Endometrial microvascular endothelial cells (primary cell): ENCODE results near the gene SEMA3E. TPM values are rescaled to one million over a fixed set of nuclear protein-coding genes. Genes with fewer than 3 reads are reported as not detected.

ENCODE experiments used
- in situ Hi-C: cut with HindIII; loops from 2 replicates; pipeline ENCODE4 v1.10.0; 2017; ENCODE audit warnings: low sequenced_read_pairs, low pct_unique_long_range_greater_than_20kb; ENCODE audit errors: inconsistent ontology term
- total RNA-seq: library from RNA; depleted of rRNA; stranded (reverse); fragments of >200 nt; gene quantifications from one replicate; pipeline ENCODE4 v1.2.3, GENCODE V29; 2015; ENCODE audit errors: inconsistent ontology term

The SEMA3E gene
- total RNA-seq, 1 donor from 2014 or later: under 0.01 TPM

DNA sequence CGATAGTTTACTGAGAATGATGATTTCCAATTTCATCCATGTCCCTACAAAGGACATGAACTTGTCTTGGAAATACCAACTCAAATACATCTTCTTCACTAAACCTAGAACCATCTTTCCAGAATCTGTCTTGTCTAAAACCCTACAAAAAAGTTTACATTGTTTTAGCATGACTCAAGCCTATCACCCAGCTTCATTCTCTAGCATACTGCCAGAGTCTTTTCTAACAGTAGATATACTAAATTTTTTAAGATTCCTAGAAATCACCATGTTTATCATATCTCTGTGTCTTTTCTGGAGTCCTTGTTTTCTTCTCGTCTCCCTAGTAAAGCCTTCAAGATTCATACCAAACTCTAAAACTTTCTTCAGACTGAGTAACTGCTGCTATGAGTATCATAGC lies 129.7 kb downstream of the SEMA3E start:
- in situ Hi-C loops: no loop called here

DNA sequence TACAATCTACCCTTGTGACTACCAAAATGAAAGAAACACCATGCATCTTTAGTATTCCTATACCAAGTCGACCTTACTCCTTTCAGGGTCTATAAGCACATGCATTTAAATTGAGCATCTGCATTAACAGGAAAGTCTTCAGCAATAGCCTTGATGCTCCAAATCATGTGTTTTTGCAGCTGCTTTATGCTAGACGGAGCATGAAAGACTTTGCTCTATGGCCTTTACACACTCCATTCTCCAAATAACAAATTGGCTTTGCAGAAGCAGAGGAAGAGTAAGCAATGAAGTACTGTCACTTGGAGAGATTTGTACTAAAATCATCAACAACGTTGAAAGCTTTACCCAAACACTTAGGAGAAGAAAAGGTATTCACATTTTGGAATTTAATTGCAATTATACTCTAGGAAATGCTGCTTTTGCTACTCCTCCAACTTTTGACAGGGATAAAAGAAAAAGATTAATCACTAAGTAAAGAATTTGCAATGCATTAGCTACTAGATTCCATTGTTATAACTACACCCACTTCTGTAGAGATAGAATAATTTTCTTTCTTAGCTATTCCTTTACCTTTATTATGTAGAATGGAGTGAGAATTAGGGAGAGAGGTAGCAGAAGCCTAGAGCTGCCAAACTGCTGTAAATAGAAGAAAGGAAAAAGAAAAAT lies 131.8 kb downstream of the SEMA3E start:
- in situ Hi-C loops: no loop called here

DNA sequence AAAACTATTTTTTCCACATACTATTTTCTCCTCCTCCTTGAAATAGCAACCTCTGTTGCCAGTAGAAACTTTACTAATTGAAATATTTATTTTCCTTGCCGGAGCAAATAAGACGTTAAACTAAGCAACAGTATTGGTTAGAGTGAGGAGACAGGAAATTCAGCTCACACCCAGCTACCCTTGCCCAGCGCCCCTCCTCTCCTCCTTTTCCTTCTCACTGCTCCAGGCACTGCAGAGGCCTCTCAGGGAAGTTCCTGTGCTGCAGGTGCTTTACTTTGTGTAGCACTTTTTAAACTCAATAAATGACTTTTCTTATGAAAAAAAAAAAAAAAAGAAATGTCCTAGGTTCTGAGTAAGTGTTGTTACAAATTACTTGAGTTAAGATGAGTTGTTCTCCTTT lies 134.0 kb downstream of the SEMA3E start:
- in situ Hi-C loops: no loop called here

DNA sequence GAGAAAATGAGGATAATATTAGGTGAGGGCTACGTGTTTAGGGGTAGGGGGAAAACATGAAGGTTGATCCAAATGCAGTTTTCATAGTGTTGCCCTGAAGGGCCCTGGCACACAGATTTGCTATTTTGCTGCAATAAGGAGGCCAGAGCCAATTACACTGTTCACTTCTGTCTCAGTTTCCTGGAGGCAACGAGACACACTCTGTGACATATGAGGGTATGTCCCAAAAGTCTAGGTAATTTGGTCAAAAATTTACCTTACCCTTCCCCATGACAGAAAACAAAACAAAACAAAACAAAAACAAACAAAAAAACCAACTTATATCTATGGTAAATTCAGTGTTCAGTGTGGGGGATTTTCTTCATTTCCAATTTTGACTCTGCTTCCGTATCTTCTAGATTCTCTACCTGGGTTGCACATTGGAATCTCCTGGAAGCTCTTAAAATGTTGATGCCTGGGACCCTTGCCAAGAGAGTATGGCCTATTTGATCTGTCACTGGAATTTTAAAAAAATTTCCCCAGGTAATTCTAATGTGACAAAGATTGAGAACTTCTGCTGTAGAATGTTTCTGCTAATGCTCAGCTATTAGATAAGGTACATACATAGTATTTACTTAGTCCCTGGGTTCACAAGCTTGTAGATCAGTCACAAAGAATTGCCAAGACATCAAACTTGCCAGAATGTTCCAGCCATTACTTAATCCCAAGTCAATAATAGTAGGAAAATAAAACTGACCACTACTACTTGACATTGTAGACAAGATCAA lies 139.5 kb downstream of the SEMA3E start:
- in situ Hi-C loops: no loop called here

DNA sequence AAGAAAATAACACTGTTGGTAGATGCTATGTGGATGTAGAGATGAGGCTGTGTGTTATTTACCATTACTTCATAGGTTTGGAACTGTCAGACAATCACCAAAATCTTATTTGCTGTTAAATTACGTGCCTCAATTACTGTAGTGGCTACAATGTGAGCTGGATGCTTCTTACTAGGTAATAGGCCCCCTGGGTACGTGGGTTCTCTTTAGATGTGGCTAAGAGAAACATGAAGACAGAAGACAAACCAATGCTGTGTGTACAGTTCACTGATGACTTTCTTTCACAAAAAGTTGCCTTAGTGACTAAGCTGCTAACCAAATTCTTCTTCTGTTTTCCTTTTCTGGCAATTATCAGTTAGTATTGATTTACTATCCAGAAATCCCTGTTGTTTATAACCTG lies 144.6 kb downstream of the SEMA3E start:
- in situ Hi-C loops: no loop called here

DNA sequence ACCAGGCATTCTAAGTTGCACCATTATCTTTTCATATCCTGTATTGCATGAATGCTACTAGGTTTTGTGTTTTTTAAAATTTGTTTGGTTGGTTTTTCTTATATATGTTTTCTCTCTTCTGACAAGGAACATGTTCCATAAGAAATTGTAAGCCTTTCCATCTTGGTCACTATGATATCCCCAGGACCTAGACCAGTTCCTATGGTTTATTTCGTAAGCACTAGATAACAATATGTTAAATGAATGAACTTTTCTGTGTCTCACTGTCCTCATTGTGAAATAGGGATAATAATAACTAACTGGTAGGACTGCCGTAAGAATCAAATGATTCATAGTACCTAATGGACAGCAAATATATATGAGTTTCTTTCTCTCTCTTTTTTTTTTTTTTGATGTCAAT lies 146.3 kb downstream of the SEMA3E start:
- in situ Hi-C loops: no loop called here

DNA sequence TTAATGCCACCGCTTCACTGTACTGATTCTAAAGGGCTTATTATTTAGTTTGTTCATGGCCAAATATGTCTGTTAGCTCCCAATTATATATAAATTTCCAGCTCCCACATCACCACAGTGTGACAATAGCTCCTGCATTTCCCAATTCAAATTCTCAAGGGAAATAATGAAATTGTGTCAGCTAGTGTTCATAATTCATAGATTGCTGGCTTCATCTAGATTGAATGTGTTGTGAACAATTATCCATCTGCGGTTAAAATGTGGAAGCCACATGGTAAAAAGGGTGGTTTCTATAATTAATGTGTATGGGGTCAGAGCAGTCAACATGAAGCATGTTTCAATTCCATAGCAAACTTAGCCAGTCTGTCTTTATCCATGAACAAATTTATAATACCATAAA lies 154.3 kb downstream of the SEMA3E start:
- in situ Hi-C loops: no loop called here

DNA sequence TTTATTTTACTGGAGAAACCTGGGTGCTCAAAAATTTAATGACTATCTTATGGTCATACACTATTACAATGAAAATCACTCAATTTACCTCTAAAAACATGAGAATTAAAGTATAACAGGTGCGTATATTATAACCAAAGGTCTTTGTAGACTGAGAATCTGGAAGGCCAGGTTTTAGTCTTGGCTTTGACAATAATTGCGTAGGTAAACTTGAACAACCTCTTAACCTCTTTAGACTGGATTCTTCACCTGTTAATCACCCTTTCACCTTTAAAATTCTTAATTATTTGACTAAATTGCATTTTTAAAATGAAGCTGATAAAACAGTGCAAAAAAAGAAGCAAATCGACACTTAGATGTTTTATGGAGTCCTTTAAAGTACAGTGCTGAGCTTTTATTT lies 156.1 kb downstream of the SEMA3E start:
- in situ Hi-C loops: no loop called here

DNA sequence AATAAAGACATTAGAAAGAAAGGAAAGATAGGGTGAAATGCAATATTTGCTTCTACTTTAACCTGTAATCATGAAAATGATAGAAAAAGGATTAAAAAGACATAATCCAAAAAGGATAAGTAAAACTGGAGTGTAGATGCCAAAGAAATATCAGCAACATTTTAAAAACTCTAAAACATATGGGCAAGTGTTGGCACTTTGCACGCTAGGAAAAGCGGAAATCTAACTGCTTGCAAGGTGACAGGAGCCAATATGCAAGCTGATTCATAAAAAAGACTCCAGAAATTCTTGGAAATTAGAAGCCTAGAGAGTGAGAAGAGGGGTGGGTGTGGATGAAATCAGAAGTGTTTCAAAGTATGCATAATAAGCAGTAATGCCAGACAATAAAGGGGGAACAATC lies 161.1 kb downstream of the SEMA3E start:
- in situ Hi-C loops: no loop called here

DNA sequence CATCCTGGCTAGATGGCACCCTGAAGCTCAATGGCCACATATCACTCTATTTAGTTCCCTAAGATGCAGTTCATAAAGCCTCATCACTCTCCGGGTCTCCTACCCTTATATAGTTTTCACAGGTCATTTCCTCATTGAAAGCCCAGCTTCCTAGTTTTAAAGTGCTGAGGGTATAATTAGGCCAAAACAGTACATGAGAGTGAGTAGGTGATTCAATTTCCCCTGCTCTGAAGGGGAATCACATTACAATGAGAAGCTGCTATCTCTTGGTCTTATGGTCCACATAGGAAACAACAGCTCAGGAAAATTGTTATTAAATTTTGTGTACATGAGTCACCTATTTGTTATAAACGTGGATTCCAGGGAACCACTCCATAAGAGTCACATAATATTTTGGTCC lies 162.0 kb downstream of the SEMA3E start:
- in situ Hi-C loops: no loop called here

DNA sequence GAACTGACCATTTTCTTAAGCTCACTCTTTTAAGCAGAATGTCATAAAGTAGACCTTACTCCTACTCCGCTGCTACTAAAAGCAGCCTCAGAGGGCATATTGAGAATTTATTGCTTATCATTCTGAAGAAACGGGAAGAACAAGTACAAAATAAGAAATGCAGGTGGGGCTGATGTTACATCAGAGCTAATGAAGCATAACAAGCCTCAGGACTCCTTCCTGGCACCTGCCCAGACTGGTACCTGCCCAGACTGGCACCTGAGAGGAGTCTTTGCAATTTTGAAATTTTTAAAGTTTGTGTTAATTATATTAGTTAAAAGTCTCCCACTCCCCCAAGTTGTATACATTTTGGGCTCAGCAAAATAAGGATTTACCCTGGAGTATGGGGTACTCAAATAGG lies 162.4 kb downstream of the SEMA3E start:
- in situ Hi-C loops: no loop called here

DNA sequence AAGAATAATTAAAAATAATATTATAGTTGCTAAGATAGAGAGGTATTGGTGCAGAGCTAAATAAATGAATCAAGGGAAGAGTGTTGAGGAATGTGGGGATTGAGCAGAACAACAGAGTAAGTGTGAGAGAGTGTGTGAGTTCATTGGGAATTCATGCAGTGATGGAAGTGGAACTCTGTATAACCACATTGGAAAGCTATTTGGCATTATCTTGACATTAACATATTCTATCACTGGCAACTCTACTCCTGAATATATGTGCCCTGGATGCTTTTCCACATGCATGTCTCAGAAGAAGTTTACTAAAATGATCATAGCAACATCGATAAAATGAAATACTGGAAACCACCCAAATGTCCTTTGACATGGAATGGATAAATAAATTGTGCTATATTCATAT lies 164.1 kb downstream of the SEMA3E start:
- in situ Hi-C loops: no loop called here

DNA sequence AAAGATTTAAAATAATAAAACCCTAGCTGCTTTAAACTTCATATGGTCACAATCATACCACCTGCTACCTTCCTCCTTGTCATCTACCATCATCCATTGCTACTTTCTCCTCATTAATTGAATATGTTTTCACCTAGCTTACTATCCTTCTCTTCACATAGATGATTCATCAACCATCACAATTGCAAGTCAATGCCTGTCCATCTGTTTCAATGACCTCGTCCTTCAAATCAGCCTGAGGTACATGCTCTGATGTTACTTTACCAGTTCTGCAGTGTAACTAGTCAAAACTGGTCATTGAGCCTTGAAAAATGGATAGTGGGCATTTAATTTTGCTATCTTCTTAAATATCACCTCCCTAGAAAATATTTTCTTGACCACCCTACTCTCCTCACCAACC lies 164.7 kb downstream of the SEMA3E start:
- in situ Hi-C loops: no loop called here

DNA sequence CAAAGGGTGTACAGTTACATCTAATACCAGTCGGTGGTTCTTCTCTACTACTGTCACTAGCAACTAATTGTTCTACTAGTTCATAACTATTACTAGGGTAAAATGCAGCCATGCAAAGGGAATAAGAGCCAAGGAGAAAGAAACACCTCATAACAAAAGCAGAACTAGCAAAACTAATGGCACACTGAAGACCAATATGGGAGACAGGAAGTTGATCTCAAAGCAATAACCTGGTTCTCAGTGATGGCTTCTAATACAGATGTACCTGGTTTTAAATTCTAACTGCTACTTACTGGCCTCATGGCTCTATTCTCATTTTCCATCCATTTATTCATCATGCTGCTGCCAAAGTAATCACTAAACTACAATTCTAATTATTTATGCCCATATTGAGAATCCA lies 170.3 kb downstream of the SEMA3E start:
- in situ Hi-C loops: no loop called here

DNA sequence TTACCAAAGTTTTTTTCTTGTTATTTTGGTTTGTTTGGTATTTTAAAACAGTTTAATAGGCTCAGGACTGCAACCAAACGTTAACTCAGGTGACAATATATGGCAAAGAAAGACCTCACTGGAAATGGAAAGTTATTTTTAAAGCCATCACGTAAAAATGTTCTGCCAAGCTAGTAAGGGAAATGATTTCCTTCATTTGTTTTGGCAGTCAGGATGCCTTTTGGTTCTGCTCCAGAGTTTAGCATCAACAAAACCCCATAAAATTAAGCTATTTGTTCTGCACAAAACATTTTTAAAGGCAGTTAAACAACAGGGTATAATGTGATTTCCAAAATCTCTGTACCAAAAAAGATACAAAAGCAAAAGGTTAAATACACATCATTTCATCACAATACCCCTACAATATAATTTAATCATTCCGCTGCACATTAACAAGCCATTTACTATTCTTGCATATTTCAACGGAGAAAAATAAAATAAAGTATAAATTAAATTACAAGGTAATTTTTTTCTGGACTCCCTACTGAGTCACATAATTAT lies 172.4 kb downstream of the SEMA3E start:
- in situ Hi-C loops: no loop called here

DNA sequence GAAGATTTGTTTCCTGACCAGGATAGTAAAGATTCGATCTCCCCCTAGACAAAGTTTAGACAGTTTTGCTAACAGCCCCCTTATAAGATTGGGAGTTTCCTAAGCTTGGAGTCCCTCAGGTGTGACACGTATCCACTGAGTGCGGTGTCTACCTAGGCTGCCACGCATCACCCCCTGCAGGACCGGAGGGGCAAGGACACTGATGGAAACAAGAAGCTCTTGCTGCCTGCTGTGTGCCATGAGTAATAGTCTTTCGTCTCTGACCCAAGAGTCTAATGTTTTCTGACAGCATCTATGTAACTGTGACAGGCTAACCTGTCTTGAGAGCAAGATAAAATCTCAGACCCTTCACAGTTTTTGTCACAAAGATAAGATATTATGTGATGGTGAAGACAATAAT lies 173.5 kb downstream of the SEMA3E start:
- in situ Hi-C loops: no loop called here

DNA sequence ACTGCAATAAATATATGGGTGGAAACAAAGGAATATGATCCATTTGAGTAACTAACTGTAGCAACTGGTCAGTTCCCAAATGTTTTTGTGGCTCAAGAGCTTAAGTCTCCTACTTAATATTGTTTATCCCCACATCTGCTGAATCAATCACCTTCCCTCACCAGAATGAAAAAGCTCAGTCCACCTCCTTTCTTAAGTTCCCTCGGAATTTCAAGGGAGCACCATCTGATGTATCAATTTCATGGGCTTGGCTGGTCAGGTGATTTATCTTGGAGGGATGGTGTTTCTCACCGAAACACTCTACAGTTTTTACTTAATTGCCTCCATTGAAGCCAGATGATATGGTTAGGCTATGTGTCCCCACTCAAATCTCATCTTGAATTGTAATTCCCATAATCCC lies 176.6 kb downstream of the SEMA3E start:
- in situ Hi-C loops: no loop called here

DNA sequence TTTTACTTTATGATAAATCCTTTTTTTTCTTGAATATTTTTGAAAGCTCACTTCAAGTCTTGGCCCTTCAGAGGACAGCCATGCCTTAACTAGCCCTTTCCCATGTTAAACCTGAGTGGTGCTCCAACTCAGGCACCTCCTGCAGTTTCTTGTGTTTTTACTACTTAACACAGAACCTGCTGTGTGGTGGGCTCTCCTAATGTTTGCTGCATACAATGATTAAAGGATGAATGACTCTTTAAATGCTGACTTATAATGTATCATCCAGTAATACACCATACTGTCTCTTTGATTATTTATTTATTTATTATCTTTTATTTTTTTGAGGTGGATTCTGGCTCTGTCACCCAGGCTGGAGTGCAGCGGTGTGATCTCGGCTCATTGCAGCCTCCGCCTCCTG lies 179.4 kb downstream of the SEMA3E start:
- in situ Hi-C loops: no loop called here

DNA sequence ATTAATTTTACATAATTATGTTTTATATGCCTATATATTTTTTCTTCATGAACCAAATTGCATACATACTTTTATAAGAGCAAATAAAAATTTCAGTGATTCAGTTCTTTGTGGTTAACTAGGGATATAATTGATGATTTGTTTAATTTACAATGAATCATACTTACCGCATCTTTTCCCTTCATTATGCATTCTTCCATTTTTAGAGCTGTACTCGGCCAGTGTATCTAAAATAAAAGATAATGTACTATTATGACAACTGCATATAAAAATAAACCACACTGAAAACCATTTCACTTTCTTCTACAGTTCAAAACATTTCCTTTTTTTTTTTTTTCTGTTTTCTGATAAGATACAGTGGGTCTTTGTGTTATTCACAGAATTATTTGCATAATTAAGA lies 179.9 kb downstream of the SEMA3E start:
- in situ Hi-C loops: no loop called here

DNA sequence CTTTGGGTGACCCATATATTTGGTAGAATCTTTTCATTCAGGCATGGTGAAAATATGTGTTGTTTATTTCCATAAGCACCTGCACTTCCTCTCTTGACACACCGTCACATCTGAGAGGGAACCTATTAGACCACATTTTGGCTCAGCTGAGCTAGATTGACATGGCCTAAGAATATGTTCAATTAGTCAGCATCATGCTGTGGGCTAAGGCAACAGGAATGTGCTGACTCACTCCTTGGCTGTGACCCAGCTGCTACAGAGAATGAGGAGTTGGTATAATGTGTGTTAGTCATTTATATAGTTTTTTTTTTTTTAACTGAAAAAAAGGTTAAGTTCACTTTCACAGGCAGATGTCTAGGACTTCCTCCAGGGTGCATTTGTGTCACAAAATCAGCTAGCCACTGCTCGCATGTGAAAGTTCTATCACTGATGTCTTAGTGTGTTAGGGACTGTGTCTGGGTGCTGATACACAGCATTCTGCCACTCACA lies 180.6 kb downstream of the SEMA3E start:
- in situ Hi-C loops: no loop called here
